ENCODE results near the gene LIN37. TPM values are rescaled to one million over a fixed set of nuclear protein-coding genes. Genes with fewer than 3 reads are reported as not detected.

LIN37 gene
- total and polyA plus RNA-seq, 12 donors, result 6.0 to 137 (median 12.5) TPM

DNA sequence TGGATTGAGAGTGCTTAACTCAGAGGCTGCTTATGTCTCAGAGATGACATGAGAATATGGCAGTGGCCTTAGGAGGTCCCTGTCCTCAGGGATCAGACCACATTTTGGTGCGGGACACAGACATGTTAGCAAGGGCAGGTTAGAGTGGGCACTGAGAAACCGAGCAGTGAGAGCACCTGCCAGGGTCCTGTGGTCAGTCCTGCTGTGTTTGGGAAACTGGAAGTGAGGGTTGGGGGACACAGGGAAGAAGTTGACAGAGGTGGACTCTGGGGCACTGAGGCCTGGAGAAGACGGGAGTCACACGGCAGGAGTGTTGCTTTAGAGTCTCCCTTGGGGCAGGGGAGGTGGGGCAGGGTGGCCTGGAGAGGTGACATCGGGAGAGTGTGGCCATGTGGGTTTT lies 13.5 kb upstream of the LIN37 start:
- intact Hi-C loops (cut with DNase I), result no loop called here
- H3K36me3 ChIP-seq (replicated peaks in 1 of 2), result peaks cover 0 to 87% of the 10 kb centered on the region in 2 donors

DNA sequence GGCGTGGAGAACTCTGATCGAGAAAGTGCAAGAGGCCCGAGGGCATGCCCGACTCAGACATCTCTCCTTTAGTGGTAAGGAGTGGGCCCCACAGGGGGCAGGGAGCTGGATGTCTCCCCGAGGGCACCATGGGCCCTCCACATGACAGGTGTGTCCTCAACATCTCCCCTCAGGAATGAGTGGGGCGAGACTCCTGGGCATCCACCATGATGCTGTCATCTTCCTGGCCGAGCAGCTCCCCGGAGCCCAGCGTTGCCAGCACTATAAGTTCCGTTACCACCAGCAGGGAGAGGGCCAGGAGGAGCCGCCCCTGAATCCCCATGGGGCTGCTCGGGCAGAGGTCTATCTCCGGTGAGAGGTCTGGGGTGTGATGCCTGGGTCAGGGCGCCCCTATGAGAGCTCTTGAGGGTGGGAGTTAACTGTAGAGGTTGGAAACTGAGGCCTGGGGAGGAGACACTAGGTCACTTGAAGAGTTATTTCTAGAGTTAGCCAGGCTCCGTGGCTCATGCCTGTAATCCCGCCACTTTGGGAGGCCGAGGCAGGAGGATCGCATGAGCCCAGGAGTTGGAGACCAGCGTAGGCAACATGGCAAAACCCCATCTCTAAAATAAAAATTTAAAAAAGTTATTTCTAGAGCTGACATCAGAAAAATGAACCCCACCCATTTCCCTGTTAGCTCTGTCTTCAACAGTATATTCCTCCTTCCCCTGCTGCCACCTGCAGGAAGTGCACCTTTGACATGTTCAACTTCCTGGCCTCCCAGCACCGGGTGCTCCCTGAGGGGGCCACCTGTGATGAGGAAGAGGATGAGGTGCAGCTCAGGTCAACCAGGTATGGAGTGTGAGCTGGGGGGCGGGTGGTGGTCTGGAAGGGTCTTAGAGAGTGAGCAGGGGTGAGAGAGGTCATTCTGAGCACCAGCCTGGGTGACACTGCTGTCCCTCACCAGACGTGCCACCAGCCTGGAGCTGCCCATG lies 11.2 kb upstream of the LIN37 start:
- Histone ChIP-seq H3K9me3 (replicated peaks in 1 of 3) (no peaks in the 10 kb centered on the region), H3K4me1 (replicated peaks in 1 of 2) (peaks cover 21 to 28% of the 10 kb centered on the region in 2 donors), H3K27me3 (no peaks in the 10 kb centered on the region), H3K4me3 (no peak overlapping the region), H3K36me3 (replicated peaks in 1 of 2) (peaks cover 0 to 64% of the 10 kb centered on the region in 2 donors), H3K27ac (no peak overlapping the region)
- intact Hi-C loops (cut with DNase I), result no loop called here
- TF ChIP-seq, protein P1, sequence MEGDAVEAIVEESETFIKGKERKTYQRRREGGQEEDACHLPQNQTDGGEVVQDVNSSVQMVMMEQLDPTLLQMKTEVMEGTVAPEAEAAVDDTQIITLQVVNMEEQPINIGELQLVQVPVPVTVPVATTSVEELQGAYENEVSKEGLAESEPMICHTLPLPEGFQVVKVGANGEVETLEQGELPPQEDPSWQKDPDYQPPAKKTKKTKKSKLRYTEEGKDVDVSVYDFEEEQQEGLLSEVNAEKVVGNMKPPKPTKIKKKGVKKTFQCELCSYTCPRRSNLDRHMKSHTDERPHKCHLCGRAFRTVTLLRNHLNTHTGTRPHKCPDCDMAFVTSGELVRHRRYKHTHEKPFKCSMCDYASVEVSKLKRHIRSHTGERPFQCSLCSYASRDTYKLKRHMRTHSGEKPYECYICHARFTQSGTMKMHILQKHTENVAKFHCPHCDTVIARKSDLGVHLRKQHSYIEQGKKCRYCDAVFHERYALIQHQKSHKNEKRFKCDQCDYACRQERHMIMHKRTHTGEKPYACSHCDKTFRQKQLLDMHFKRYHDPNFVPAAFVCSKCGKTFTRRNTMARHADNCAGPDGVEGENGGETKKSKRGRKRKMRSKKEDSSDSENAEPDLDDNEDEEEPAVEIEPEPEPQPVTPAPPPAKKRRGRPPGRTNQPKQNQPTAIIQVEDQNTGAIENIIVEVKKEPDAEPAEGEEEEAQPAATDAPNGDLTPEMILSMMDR (IDR thresholded peaks at IDR 0.05), result peak in 1 of 6 experiments; percentile 12
- no peak for TF ChIP-seq POLR2A (IDR thresholded peaks at IDR 0.05)
- no peak for DNase-seq
- WGBS, 4 donors, result 88 to 91% (median 89%) methylated on average over 13 to 22 of the region's 22 CpGs

More for the DNA sequence above, 13.5 kb upstream of the LIN37 start:
- Histone ChIP-seq H3K9me3 (replicated peaks in 1 of 3) (no peaks in the 10 kb centered on the region), H3K4me3 (no peak overlapping the region), H3K27me3 (no peaks in the 10 kb centered on the region), H3K4me1 (replicated peaks in 1 of 2) (peaks cover 12 to 16% of the 10 kb centered on the region in 2 donors), H3K27ac (peak overlapping the region in 1 of 5 donors; percentile 91)
- DNase-seq, result no peak
- TF ChIP-seq, protein P1 (IDR thresholded peaks at IDR 0.05), result no peak
- WGBS, 4 donors, result 88 to 93% (median 89%) methylated on average over 5 of the region's 5 CpGs

- peak in 1 of 7 donors; percentile 11 for DNase-seq
- intact Hi-C loops (cut with DNase I), result no loop called here
- H3K27ac ChIP-seq, result no peak overlapping the region
- no peaks in the 10 kb centered on the region for H3K27me3 ChIP-seq
- peaks cover 21 to 32% of the 10 kb centered on the region in 2 donors for H3K4me1 ChIP-seq (replicated peaks in 1 of 2)
- peaks cover 0 to 58% of the 10 kb centered on the region in 2 donors for H3K36me3 ChIP-seq (replicated peaks in 1 of 2)
- no peaks in the 10 kb centered on the region for H3K9me3 ChIP-seq (replicated peaks in 1 of 3)
- H3K4me3 ChIP-seq, result no peak overlapping the region
- 90 to 93% (median 92%) methylated on average over 35 to 37 of the region's 37 CpGs for WGBS, 4 donors
- TF ChIP-seq POLR2A (IDR thresholded peaks at IDR 0.05), result no peak
- TF ChIP-seq, protein P1 (IDR thresholded peaks at IDR 0.05), result no peak
These were observed 10.1 kb upstream of the LIN37 start for GRCh38 chr19:35738021-35738886.

DNA sequence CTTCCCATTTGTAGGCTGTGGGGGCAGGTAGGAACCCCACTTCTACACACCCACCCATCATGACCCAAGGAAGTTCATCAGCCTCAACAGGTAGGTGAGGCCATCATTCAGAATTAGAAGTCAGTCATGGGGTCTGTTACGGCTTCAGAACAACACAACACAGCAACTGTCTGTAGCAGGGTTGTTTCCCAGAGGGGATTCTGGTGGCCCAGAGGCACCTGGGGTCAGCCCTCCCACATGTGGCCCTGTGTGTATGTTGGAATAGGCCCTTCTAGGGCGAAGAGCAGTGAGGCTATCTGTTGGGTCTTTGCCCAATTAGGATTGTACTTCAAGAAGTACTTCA lies 9.5 kb upstream of the LIN37 start:
- TF ChIP-seq, protein P1 (IDR thresholded peaks at IDR 0.05), result no peak
- no peak for TF ChIP-seq POLR2A (IDR thresholded peaks at IDR 0.05)
- no peaks in the 10 kb centered on the region for H3K27me3 ChIP-seq
- intact Hi-C loops (cut with DNase I), result no loop called here
- H3K9me3 ChIP-seq (replicated peaks in 1 of 3), result no peaks in the 10 kb centered on the region
- WGBS, 4 donors, result 87 to 100% (median 95%) methylated on average over 1 to 2 of the region's 2 CpGs
- peak overlapping the region in 1 of 5 donors; percentile 86 for H3K27ac ChIP-seq
- DNase-seq, result no peak
- peaks cover 0 to 51% of the 10 kb centered on the region in 2 donors for H3K36me3 ChIP-seq (replicated peaks in 1 of 2)
- no peak overlapping the region for H3K4me3 ChIP-seq
- peaks cover 17 to 28% of the 10 kb centered on the region in 2 donors for H3K4me1 ChIP-seq (replicated peaks in 1 of 2)

Measured in adrenal gland (tissue), 12 donors.